ENCODE measurements around the gene POU2AF1.

POU2AF1 gene

DNA sequence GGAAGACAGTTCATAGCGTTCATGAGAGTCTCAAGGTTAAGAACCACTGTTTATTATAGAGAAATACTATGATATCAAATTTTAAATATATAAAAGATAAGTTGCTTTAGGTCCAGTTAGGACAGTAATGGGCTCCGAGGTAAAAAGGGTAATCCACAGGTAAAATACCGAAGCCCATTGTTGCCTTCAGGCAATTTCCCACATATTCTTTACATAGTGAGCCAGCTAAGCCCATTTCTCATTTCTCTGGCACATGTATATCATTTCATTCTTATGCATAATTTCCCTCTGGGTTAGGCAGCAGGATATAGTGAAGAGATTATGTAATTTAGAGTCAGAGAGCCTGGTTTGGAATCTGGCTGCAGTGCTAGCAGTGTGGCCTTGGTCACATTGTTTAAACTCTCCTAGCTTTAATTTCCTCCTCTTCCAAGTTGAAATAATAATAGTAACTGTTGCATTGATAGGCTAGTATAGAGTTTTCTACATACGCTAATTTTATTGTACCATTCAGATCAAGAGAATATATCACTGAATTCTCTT lies 7.6 kb upstream of the POU2AF1 start:
- TF ChIP-seq, protein P1, sequence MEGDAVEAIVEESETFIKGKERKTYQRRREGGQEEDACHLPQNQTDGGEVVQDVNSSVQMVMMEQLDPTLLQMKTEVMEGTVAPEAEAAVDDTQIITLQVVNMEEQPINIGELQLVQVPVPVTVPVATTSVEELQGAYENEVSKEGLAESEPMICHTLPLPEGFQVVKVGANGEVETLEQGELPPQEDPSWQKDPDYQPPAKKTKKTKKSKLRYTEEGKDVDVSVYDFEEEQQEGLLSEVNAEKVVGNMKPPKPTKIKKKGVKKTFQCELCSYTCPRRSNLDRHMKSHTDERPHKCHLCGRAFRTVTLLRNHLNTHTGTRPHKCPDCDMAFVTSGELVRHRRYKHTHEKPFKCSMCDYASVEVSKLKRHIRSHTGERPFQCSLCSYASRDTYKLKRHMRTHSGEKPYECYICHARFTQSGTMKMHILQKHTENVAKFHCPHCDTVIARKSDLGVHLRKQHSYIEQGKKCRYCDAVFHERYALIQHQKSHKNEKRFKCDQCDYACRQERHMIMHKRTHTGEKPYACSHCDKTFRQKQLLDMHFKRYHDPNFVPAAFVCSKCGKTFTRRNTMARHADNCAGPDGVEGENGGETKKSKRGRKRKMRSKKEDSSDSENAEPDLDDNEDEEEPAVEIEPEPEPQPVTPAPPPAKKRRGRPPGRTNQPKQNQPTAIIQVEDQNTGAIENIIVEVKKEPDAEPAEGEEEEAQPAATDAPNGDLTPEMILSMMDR (IDR thresholded peaks at IDR 0.05; ENCODE audit: insufficient read depth, missing control alignments) = no peak
- no peak for FAIRE-seq
- DNase-seq (ENCODE audit: insufficient read length, low spot score) = no peak

DNA sequence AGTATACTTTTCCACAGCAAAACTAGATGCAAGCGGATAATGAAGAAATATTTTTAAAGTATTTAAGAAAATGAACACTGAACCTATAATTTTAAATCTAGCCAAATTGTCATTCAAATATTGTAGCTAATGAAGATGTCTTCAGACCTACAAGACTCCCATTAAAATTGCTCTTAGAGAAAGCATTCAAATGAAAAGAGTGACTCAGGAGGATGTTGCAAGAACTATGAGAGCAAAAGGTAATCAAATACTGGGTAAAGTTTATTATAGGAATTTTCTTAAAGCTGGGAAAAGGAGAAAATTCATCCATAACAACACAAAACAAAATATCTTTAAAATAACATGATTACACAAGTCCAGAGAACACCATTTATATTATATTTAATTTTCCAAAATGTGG lies 5.4 kb upstream of the POU2AF1 start:
- FAIRE-seq = no peak
- TF ChIP-seq, protein P1 (IDR thresholded peaks at IDR 0.05; ENCODE audit: insufficient read depth, missing control alignments) = no peak
- DNase-seq (ENCODE audit: insufficient read length, low spot score) = no peak

DNA sequence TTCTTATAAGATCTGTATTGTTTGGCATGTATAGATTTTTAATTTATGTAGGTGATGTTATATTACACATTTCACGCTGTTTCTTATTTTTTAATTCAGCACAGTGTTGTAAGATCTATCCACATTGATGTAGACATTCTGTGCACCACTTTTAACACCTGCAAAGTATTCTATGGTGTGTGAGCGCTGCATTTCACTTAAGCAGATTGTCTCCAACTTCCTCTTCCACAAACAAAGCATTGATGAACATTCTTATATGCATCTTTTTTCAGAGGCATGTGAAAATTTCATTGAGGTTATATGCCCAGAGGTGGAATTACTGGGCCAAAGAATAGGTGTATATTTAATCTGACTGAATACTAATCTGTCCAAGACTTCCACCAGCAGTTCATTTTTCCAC lies 3.4 kb upstream of the POU2AF1 start:
- FAIRE-seq = no peak
- TF ChIP-seq, protein P1 (IDR thresholded peaks at IDR 0.05; ENCODE audit: insufficient read depth, missing control alignments) = no peak
- no peak for DNase-seq (ENCODE audit: insufficient read length, low spot score)

DNA sequence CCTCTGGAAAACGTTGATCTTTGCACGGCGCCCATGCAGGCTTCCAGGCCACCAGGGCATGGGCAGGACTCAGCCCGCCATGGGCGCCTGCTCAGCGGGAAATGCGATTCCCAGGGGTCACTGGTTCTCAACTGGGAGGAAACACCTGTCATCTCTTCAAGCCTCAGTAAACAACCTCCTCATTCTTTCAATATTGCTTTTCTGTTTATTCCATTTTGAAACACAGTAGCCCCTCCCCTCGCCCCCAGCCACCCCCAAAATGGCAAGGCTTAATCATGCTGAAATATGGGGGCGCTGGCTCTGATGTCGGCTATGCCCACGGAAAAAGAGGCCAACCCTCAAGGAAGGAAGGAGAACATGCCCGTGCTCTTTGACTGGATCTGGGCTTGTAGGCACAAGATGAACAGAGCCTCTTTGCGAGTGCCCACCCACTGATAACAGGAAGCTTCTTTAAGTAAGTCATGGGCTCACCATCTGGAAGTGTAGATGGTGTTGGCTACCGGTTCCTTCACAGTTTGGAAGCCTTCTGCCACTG lies 594 bp upstream of the POU2AF1 start:
- FAIRE-seq (no peak), DNase-seq (ENCODE audit: insufficient read length, low spot score) (no peak)
- TF ChIP-seq, protein P1 (IDR thresholded peaks at IDR 0.05; ENCODE audit: insufficient read depth, missing control alignments) = no peak

DNA sequence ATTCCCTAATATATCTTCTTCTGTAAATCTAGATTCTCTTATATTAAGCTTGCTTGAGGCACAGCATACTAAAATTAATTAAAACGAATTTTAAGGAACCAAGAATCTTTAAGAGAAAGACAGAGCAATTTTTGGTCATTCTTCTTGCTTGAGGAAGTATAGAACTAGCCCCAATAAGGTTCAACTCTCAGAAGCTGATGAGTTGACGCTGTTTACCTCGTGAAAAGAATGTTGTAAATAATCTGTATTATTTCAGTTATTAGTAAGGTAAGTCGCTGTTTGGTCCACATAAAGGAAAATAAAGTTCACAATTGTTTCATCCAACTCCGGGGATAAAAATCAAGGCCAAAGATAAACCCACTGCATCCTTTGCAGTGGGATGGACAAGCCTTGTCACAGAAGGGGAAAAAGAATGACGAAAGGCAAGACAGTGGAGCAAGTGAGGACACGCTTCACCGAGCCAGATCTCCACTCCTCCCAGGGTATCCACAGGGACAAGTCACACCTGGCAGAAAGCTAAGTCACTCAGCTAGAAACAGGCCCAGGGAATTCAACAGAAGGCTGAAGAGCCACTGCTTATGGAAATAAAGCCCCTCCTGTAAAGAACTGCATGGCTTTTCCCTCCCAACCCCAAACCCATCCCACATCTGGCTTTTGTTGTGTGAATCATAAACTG lies 752 bp downstream of the POU2AF1 start:
- FAIRE-seq = no peak
- TF ChIP-seq, protein P1 (IDR thresholded peaks at IDR 0.05; ENCODE audit: insufficient read depth, missing control alignments) = no peak
- no peak for DNase-seq (ENCODE audit: insufficient read length, low spot score)

DNA sequence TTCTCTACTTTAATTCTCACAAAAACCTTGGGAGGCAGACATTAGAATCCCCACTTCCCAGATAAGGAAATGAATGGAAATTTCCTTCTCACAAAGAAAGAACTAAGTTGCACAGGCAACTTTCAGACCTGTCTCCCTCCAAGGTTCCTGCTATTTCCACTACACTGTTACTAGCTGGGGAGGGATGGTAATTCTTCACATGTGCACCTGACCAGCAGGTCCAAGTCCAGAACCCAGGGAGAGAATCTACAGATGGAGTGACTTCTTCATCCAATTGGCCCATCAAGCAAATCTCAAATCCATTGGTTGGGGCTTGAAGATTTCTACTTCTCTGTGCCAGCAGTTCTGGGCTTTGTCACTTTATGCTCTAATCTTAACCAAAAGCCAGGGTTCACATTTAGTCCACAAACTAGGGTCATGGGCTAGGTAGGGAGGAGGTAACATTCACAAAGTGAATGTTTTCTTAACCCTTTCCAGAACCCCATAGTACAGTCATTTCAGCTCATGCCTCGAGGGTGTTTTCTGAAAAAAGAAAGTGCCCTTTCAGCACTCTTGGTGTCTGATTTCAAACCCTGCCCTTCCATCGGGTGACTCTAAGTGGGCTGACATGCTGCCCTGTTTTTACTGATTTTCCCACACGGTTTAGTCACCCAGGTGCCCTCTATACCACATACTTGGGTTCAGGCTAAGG lies 2.7 kb downstream of the POU2AF1 start:
- no peak for FAIRE-seq
- TF ChIP-seq, protein P1 (IDR thresholded peaks at IDR 0.05; ENCODE audit: insufficient read depth, missing control alignments) = no peak
- DNase-seq (ENCODE audit: insufficient read length, low spot score) = no peak

DNA sequence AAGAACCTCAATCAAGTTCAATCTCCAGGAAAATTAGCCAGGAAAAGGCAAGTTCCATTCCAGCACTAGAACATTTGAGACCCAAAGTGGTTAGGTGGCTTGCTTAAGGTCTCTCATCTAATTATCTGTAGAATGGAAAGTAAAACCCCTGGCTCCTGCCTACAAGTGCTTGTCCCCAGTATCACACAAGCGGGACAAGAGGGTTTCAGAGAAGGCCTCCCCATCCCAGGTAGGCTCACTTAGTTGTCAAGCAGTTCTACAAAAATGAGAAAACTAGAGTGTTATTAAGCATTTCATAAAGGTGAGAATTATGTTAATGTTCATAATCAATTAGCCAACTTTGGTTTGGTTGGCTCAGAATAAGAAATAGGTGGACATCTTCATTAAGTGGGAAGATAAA lies 5.5 kb downstream of the POU2AF1 start:
- DNase-seq (ENCODE audit: insufficient read length, low spot score) = no peak
- no peak for FAIRE-seq
- TF ChIP-seq, protein P1 (IDR thresholded peaks at IDR 0.05; ENCODE audit: insufficient read depth, missing control alignments) = no peak
